Endometrium (tissue), 2 donors: Measurements from ENCODE around the gene BCOR.

Experiments used
- FAIRE-seq: peaks from 2 replicates; lab custom pipeline; 2012; peaks lifted over from hg19 to GRCh38; lab: Jason Lieb, UNC
- donor health status: control.
- donor health status: control.

The BCOR gene

GRCh38 chrX:40084471-40085101, 13.2 kb downstream of the BCOR start:
- no peak for FAIRE-seq

- no peak for FAIRE-seq
Measured at GRCh38 chrX:40083979-40084359, 13.8 kb downstream of the BCOR start.

- no peak for FAIRE-seq
Measured at GRCh38 chrX:40083120-40083978, 14.4 kb downstream of the BCOR start.

GRCh38 chrX:40082447-40083119, 15.2 kb downstream of the BCOR start:
- FAIRE-seq = no peak

- no peak for FAIRE-seq
Measured at GRCh38 chrX:40081679-40082068, 16.1 kb downstream of the BCOR start.

GRCh38 chrX:40080894-40081678, 16.7 kb downstream of the BCOR start:
- FAIRE-seq = no peak

GRCh38 chrX:40079572-40079971, 18.2 kb downstream of the BCOR start:
- no peak for FAIRE-seq

GRCh38 chrX:40078489-40079227, 19.1 kb downstream of the BCOR start:
- FAIRE-seq = no peak

GRCh38 chrX:40077906-40078305, 19.9 kb downstream of the BCOR start:
- FAIRE-seq = no peak

- no peak for FAIRE-seq
Measured at GRCh38 chrX:40076750-40077575, 20.8 kb downstream of the BCOR start.

- FAIRE-seq = no peak
Measured at GRCh38 chrX:40074959-40075332, 22.8 kb downstream of the BCOR start.

GRCh38 chrX:40074080-40074958, 23.4 kb downstream of the BCOR start:
- no peak for FAIRE-seq

- FAIRE-seq = no peak
Measured at GRCh38 chrX:40073439-40074054, 24.2 kb downstream of the BCOR start.

- FAIRE-seq = no peak
Measured at GRCh38 chrX:40072246-40072645, 25.5 kb downstream of the BCOR start.

- FAIRE-seq = no peak
Measured at GRCh38 chrX:40068048-40068447, 29.7 kb downstream of the BCOR start.

- no peak for FAIRE-seq
Measured at GRCh38 chrX:40066700-40067099, 31.1 kb downstream of the BCOR start.

- FAIRE-seq = no peak
Measured at GRCh38 chrX:40065296-40066046, 32.3 kb downstream of the BCOR start.

GRCh38 chrX:40064055-40064597, 33.6 kb downstream of the BCOR start:
- no peak for FAIRE-seq
